GM21423 (cell line): ENCODE measurements around the gene PAGE4.

Experiments
- ATAC-seq: cut with Tn5 transposase; IDR thresholded peaks from one replicate; pipeline ENCODE4 v1.9.1; 2021; ENCODE audit warnings: mild to moderate bottlenecking, moderate library complexity; ENCODE audit not compliant: unreplicated experiment

Gene PAGE4

GRCh38 chrX:49829016-49829415 is at the start of gene PAGE4:
Gene PAGE4, plus strand, starts transcription at chrX:49829303. Its CDS starts 1,126 bp downstream, at chrX:49830429.
- no peak for ATAC-seq

GRCh38 chrX:49784747-49785280 is 44.3 kb upstream of the PAGE4 start:
- no peak for ATAC-seq

- ATAC-seq: no peak
Observed at GRCh38 chrX:49792376-49792775, 36.7 kb upstream of the PAGE4 start.

DNA sequence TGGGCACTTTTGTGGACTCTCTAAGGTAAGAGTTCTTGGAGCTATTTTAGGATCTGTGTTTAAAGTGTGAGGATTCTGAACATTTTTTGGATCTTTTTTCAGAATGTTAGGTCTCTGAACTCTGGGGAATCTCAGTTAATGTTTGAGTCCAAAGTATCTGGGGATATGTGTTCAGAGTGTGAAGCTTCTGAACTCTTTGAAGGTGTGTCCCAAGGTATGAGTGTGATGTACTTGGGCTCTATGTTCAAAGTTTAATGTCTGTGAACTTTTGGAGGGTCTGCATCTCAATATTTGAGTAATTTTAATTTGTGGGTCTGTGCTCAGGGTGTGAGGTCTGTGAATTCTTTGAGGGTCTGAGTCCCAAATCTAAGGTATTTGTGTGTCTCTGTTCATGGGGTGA is 35.4 kb upstream of the PAGE4 start:
- ATAC-seq: no peak

DNA sequence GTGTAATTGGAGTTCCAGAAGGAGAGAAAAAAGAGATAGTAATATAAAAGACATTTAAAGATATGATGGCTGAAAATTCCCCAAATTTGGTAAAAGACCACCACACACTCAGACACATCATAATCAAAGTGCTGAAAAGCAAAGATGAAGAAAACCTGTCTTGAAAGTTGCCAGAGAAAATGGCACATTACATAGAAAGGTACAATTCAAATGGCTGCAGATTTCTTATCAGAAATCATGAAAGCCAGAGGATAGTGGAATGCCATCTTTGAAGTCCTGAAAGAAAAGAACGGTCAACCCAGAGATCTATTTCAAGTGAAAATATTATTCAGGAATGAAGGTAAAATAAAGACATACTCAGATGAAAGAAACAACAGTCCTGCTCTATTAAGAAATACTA is 29.3 kb upstream of the PAGE4 start:
- ATAC-seq: no peak

- ATAC-seq: no peak
Observed at GRCh38 chrX:49809891-49810632, 19.0 kb upstream of the PAGE4 start.

- no peak for ATAC-seq
Observed at GRCh38 chrX:49812177-49812576, 16.9 kb upstream of the PAGE4 start.

- no peak for ATAC-seq
Observed at GRCh38 chrX:49816435-49816834, 12.7 kb upstream of the PAGE4 start.

GRCh38 chrX:49838374-49838773 is 9.3 kb downstream of the PAGE4 start:
- no peak for ATAC-seq

DNA sequence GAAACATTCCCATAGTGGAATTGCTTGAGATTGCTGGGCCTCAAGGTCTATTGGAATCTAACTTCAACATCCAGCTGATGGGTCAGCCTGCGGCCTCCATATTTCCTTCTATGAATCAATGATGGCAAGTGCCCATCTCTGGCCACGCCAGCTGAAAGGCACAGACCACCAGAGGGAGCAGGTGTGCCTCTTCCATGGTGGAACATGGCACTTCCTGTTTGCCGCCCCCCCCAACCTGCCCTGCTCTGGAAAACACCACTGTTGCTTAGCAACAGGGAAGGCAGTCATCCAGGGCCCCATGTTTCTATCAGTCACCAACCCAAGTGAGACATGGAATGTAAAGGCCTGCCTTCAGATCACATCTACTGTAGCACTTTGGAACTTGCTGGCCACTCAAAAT is 11.6 kb downstream of the PAGE4 start:
- no peak for ATAC-seq

DNA sequence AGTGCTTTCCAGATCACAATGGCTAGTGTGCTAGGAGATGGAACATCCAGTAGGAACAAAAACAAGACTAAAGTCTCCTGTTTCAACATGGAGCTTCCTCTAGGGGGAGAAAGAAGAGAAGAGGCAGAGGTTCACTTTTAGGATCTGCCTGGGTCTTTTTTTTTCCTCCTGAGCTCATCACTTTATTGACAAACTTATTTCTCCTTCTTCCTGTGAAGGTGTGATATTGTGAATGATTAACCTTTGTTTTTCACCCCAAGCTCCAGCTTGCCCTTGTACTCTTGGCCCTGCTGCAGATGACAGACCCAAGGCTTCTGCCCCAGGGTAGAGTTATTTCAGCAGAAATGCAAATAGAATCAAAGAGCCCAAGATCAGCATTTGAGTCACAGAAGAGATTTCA is 13.5 kb downstream of the PAGE4 start:
- ATAC-seq: no peak

- no peak for ATAC-seq
Observed at GRCh38 chrX:49844611-49845010, 15.5 kb downstream of the PAGE4 start.

DNA sequence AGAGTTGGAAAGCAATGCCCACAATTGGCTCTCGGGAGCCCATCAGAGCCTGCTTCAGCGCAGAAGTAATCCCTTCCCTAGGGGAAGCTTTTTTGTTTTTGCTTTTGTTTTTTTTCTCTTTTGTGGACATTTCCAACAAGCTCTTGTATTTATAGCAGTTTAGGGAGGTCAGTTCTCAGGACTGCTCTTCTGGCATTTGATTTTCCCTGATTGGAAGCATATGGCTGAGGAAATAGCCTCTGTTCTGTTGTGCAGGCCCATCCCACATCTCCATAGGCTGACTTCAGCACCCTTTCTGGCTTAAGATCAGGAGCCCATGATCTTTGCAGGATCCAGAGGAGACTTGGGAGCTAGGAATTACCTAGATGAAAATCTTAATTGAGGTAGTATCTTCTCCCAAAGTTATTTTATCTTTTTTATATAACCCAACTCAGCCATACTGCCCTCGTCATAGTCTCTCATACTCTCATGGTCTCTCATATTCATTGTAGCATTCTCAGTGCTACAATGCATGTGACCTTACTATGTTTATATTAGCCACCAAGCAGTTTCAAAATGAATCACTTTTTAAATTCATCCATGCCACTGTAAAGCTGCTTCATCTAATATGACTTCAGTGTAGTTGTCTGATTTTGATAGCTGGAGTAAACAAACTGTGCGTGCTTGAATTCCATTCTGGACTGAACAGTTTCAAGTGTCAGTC is 16.7 kb downstream of the PAGE4 start:
- ATAC-seq: no peak

DNA sequence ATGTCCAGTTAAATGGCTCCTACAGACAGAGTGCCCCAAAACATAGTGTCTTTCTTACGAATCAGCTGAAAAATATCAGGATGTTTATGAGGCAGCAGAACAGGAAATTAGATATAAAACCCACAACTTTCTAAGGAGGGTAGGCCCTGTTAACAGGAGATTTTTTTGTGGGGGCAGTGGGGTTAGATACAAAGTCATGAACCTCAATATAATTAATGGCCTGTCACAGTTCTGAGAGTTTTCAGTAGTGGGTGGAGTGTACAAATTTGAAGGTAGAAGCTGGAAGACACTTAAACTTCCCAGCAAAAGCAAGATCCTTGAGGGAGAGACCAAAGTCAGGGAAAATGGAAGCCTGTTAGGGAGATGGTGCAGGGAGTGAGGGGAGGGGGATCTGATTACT is 17.4 kb downstream of the PAGE4 start:
- no peak for ATAC-seq

DNA sequence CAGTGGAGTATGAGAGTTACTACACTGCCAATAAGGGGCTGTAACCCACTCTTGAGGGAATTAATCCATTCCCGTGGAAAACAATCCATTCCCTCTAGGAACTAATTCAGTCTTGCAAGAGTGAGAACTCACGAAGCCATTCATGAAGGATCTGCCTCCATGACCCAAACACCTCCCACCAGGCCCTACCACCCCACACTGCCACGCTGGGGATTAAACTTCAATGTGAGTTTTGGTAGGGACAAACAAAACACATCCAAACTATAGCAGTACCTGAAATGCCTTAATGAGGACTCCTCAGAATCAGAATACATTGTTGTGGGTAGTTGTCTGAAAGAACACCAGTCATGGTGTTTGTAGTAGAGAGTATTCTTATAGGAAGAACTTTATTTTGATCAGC is 19.2 kb downstream of the PAGE4 start:
- no peak for ATAC-seq

- ATAC-seq: no peak
Observed at GRCh38 chrX:49850028-49850427, 20.9 kb downstream of the PAGE4 start.

DNA sequence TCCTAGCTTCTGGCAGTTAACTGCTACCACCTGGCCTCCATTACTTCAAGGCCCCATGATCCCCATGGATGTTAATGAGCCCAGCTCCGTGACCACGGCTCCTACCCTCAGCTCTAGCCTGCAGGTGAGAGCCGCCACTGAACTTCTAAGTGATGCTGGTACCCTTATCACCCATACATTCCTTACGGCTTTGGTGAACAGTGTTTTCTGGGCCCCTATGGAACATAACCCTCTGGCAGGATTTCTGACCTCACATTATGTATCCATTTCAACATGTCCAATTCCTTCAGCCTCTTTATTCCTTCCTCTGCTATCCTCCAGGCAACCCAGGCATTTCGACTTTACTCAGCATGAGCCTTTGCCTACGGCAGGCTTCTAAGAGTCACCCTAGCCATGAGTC is 24.6 kb downstream of the PAGE4 start:
- no peak for ATAC-seq

- no peak for ATAC-seq
Observed at GRCh38 chrX:49856819-49857218, 27.7 kb downstream of the PAGE4 start.

DNA sequence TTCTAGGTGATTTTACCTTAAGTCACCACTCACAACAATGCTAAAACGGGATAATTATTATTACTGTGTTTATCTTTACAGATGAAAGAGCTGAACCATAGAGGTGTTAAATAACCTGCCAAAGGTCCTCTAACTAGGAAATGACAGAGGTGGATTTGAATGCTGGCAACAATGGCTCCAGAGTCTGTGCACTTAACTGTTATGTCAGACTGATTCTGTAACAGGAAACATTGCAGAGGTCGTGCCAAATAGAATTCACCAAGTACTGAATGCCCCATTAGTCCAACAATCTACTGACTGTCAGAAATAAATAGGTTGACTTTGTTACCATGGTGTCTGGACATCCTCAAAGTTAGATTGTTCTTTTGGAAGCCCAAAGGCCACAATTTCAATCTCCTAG is 29.2 kb downstream of the PAGE4 start:
- ATAC-seq: no peak

DNA sequence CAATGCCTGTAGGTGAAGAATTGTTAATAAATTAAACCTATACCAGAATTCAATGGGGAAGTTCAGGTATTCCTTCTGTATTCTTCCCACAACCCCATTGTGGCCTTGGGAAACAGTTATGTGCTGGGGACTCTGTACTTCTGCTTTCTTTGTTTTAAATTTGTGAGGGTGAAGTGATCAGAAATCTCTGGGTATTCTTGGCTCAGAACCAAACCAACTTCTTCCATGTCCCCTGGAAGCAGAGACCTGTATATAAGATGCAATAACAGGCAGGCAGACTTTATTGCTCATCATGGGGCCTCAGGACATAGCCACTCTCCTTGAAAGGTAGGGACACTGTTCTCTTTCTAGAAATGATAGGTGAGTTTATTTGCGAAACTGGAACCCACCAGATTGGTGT is 30.4 kb downstream of the PAGE4 start:
- ATAC-seq: no peak

- no peak for ATAC-seq
Observed at GRCh38 chrX:49860867-49861535, 31.9 kb downstream of the PAGE4 start.

GRCh38 chrX:49862093-49862492 is 33.0 kb downstream of the PAGE4 start:
- ATAC-seq: no peak
